ENCODE results near the gene RHOXF2. TPM values are rescaled to one million over a fixed set of nuclear protein-coding genes. Genes with fewer than 3 reads are reported as not detected.
"Not testable (repeated sequence)": the region's sequence is repeated elsewhere in the genome, so short reads cannot be mapped to it uniquely, and the experiment has no call there.

The RHOXF2 gene
- not detected in 2 replicates for total RNA-seq (2014; rRNA removed; shearing (Covaris generic))
- not detected in 2 replicates for polyA plus RNA-seq (2015; cell fraction: cytosol; rRNA removed)
- not detected in 2 replicates for polyA plus RNA-seq (2015; cell fraction: nucleus; rRNA removed)

- DNase-seq (ENCODE audit: low read depth, low spot score); in situ Hi-C loops (cut with HindIII; ENCODE audit: low pct_unique_long_range_greater_than_20kb, low sequenced_read_pairs): not testable (repeated sequence)
Measured at GRCh38 chrX:120158313-120158712, at the start of gene RHOXF2. RHOXF2 (plus strand) TSS chrX:120158613; CDS start chrX:120158751, 138 bp downstream.

GRCh38 chrX:120109378-120109777 is 49.0 kb upstream of the RHOXF2 start:
- in situ Hi-C loops (cut with HindIII; ENCODE audit: low pct_unique_long_range_greater_than_20kb, low sequenced_read_pairs) = no loop called here
- no peak for DNase-seq (ENCODE audit: low read depth, low spot score)

GRCh38 chrX:120111611-120112010 is 46.8 kb upstream of the RHOXF2 start:
- in situ Hi-C loops (cut with HindIII; ENCODE audit: low pct_unique_long_range_greater_than_20kb, low sequenced_read_pairs) = no loop called here

GRCh38 chrX:120115438-120115963 is 42.9 kb upstream of the RHOXF2 start, which contains the start of gene RHOXF1:
RHOXF1 (minus strand) TSS chrX:120115913; CDS start chrX:120115862, 51 bp downstream.
- in situ Hi-C loops (cut with HindIII; ENCODE audit: low pct_unique_long_range_greater_than_20kb, low sequenced_read_pairs) = no loop called here
- no peak for DNase-seq (ENCODE audit: low read depth, low spot score)

More at GRCh38 chrX:120111611-120112010, 46.8 kb upstream of the RHOXF2 start:
- DNase-seq (ENCODE audit: low read depth, low spot score) = no peak

- DNase-seq (ENCODE audit: low read depth, low spot score) = no peak
- in situ Hi-C loops (cut with HindIII; ENCODE audit: low pct_unique_long_range_greater_than_20kb, low sequenced_read_pairs) = no loop called here
Measured at GRCh38 chrX:120120223-120120622, 38.2 kb upstream of the RHOXF2 start.

- DNase-seq (ENCODE audit: low read depth, low spot score) = no peak
- in situ Hi-C loops (cut with HindIII; ENCODE audit: low pct_unique_long_range_greater_than_20kb, low sequenced_read_pairs) = no loop called here
Measured at GRCh38 chrX:120125444-120125843, 33.0 kb upstream of the RHOXF2 start.

GRCh38 chrX:120128306-120128846 is 30.0 kb upstream of the RHOXF2 start:
- in situ Hi-C loops (cut with HindIII; ENCODE audit: low pct_unique_long_range_greater_than_20kb, low sequenced_read_pairs) = not testable (repeated sequence)

GRCh38 chrX:120136128-120136527 is 22.3 kb upstream of the RHOXF2 start:
- in situ Hi-C loops (cut with HindIII; ENCODE audit: low pct_unique_long_range_greater_than_20kb, low sequenced_read_pairs) = no loop called here
- DNase-seq (ENCODE audit: low read depth, low spot score) = no peak

More at GRCh38 chrX:120128306-120128846, 30.0 kb upstream of the RHOXF2 start:
- not testable (repeated sequence) for DNase-seq (ENCODE audit: low read depth, low spot score)

DNA sequence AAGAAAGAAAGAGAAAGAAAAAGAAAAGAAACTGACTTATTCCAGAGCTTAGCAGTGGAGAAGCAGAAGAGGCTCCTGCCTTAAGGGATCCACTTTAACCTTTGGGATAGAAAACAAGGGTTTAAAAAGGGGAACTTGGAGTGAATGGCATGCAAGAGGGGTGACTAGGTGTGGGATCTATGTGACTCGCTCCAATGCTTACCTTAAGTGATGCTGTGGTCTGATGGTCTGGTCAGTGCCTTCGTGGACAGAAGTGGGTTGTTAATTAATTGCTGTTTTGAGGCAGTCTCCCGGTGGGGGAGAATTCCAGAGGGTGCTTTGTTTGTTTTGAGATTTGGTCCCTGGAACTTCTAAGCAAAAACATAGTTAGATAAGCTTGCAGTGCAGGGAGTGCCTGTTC is 21.6 kb upstream of the RHOXF2 start:
- DNase-seq (ENCODE audit: low read depth, low spot score) = no peak
- in situ Hi-C loops (cut with HindIII; ENCODE audit: low pct_unique_long_range_greater_than_20kb, low sequenced_read_pairs) = no loop called here

GRCh38 chrX:120137439-120137838 is 21.0 kb upstream of the RHOXF2 start:
- in situ Hi-C loops (cut with HindIII; ENCODE audit: low pct_unique_long_range_greater_than_20kb, low sequenced_read_pairs) = no loop called here
- peak; percentile 21 for DNase-seq (ENCODE audit: low read depth, low spot score)

DNA sequence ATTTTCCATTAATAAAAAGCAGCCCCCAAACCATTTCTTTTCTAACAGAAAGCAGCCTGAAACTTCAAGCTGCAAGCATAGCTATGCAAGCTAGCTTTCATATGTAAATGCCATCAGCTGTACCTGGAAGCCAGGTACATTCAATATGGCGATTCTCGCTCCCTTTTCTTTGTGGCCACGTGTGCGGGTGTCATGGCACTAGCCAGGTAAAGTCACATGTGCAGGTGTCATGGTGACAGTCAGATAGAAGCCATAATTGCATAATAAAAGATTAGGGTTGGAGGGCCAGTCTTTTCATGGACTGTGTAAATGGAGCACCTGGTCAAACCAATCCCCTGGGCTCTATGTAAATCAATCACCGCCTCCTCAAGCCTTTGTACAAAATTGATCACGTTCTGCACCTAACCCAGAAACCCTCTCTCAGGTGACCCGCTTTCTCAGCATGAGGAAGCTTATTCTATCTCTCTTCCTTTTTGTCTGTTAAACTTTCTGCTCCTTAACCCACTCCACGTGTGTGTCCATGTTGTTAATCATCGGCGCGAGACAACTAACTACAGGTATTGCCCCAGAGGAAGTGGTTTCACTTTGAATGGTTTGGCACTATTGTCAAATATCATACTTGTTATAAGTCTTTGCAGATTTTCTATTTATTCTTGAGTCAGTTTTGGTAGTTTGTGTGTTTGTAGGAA is 18.0 kb upstream of the RHOXF2 start:
- in situ Hi-C loops (cut with HindIII; ENCODE audit: low pct_unique_long_range_greater_than_20kb, low sequenced_read_pairs) = no loop called here
- no peak for DNase-seq (ENCODE audit: low read depth, low spot score)

GRCh38 chrX:120144178-120144844 is 14.1 kb upstream of the RHOXF2 start:
- no peak for DNase-seq (ENCODE audit: low read depth, low spot score)
- in situ Hi-C loops (cut with HindIII; ENCODE audit: low pct_unique_long_range_greater_than_20kb, low sequenced_read_pairs) = no loop called here

DNA sequence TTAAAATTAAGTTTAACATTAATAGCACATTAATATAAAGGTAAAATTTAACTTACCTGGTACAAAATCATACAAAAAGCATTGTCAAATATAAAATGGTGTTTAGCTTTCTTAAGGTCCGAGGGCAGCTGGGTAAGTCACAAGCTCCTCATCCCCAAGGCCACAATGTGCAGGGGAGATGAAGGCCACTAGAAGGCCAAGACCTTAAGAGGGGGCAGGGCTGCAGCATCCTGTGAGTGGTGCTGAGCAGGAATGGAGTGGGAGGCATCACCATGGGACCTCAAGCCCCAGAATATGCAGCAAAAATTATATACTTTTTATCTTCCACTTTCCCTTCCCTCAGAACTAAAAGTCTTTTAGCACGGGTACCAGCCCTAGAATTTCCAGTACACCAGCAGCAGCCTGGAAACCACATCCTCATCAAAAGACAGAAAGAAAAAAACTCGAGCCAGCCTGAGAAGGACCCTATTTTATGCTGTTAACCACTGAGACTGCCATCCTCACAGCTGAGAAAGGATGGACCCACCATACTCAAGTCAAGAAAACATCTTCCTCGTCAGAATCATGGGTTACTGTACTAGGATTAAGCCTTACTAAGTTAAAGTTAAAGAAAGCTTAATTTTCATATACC is 13.0 kb upstream of the RHOXF2 start:
- DNase-seq (ENCODE audit: low read depth, low spot score) = no peak
- in situ Hi-C loops (cut with HindIII; ENCODE audit: low pct_unique_long_range_greater_than_20kb, low sequenced_read_pairs) = no loop called here

DNA sequence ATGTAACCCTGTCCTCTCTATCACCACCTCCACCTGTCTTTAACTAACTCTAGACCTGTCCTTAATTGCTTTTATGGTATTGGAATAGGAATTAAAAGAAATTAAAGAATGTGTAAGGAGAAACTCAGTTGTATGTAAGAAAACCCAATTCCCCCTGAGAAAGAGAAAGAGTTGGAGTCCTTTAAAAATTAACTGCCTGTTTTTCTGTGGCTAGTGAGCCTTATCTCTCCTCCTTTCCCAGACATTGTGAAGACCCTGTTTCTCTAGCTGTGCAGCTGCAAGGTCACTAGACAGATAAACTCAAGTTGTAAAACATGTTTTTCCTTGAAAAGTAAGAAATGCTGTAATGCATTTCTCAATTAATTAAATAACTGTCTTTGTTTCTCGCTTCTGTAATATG is 12.1 kb upstream of the RHOXF2 start:
- in situ Hi-C loops (cut with HindIII; ENCODE audit: low pct_unique_long_range_greater_than_20kb, low sequenced_read_pairs) = not testable (repeated sequence)

GRCh38 chrX:120147537-120147936 is 10.9 kb upstream of the RHOXF2 start:
- in situ Hi-C loops (cut with HindIII; ENCODE audit: low pct_unique_long_range_greater_than_20kb, low sequenced_read_pairs) = no loop called here
- DNase-seq (ENCODE audit: low read depth, low spot score) = no peak

More for the DNA sequence above, 12.1 kb upstream of the RHOXF2 start:
- not testable (repeated sequence) for DNase-seq (ENCODE audit: low read depth, low spot score)

GRCh38 chrX:120150109-120150744 is 8.2 kb upstream of the RHOXF2 start:
- in situ Hi-C loops (cut with HindIII; ENCODE audit: low pct_unique_long_range_greater_than_20kb, low sequenced_read_pairs) = not testable (repeated sequence)

GRCh38 chrX:120159086-120159485 is 673 bp downstream of the RHOXF2 start:
- DNase-seq (ENCODE audit: low read depth, low spot score); in situ Hi-C loops (cut with HindIII; ENCODE audit: low pct_unique_long_range_greater_than_20kb, low sequenced_read_pairs): not testable (repeated sequence)

More at GRCh38 chrX:120150109-120150744, 8.2 kb upstream of the RHOXF2 start:
- DNase-seq (ENCODE audit: low read depth, low spot score) = not testable (repeated sequence)
